ENCODE data around the gene CCDC177.

CCDC177 gene

DNA sequence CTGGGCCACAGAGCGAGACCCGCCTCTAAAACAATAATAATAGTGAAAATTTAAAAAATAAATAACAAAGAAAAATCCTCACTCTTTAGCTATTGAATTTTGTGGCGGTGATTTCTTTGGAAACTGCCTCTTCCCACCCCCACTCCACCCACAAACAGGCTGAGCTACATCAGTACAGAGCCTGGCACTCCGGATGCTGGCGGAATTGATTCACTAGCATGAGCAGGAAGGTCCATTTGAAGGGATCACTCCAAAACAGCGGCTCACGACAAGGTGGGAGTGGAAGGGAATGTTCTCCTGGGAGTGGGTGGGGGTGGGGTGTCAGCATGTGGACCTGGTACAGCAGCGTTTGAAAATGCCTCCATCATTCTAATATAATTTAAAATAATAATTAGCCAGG, 26.1 kb downstream of the CCDC177 start:
- no peak for DNase-seq (ENCODE audit: low spot score)
- TF ChIP-seq, protein P1, sequence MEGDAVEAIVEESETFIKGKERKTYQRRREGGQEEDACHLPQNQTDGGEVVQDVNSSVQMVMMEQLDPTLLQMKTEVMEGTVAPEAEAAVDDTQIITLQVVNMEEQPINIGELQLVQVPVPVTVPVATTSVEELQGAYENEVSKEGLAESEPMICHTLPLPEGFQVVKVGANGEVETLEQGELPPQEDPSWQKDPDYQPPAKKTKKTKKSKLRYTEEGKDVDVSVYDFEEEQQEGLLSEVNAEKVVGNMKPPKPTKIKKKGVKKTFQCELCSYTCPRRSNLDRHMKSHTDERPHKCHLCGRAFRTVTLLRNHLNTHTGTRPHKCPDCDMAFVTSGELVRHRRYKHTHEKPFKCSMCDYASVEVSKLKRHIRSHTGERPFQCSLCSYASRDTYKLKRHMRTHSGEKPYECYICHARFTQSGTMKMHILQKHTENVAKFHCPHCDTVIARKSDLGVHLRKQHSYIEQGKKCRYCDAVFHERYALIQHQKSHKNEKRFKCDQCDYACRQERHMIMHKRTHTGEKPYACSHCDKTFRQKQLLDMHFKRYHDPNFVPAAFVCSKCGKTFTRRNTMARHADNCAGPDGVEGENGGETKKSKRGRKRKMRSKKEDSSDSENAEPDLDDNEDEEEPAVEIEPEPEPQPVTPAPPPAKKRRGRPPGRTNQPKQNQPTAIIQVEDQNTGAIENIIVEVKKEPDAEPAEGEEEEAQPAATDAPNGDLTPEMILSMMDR (IDR thresholded peaks at IDR 0.05; ENCODE audit: extremely low read depth, missing control alignments): no peak

DNA sequence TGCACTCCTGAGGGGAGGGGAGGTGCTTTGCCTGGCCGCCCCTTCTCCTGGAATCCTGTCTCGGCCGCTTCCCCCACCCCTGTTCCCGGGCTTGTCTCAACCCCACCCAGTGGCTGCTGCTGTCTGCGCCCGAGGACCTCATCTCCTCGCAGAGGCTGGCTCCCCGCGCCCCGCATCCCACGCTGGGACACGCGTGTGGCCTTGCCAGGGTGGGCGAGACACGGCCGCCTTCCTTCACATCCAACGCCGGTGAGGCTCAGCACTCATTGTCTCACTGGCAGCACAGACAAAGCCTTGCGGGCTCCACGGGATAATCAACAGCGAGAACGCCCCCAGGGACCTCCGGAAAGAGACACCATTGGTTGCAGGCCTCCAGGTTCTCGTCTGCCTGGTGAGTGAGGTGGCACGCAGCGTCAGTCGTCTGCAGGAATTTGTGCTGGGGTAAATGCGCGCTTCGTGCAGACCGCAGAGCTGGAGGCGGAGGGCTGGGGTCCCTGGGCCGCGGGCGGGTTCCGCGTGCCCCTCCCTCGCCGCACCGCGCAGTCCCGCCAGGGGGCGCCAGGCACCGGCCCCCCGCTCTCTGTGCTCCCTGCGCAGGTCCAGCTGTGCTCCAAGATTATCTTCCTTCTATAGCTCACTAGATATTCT, 26.8 kb downstream of the CCDC177 start:
- peak; percentile 58 for DNase-seq (ENCODE audit: low spot score)
- TF ChIP-seq, protein P1 (IDR thresholded peaks at IDR 0.05; ENCODE audit: extremely low read depth, missing control alignments): peak; percentile 64

DNA sequence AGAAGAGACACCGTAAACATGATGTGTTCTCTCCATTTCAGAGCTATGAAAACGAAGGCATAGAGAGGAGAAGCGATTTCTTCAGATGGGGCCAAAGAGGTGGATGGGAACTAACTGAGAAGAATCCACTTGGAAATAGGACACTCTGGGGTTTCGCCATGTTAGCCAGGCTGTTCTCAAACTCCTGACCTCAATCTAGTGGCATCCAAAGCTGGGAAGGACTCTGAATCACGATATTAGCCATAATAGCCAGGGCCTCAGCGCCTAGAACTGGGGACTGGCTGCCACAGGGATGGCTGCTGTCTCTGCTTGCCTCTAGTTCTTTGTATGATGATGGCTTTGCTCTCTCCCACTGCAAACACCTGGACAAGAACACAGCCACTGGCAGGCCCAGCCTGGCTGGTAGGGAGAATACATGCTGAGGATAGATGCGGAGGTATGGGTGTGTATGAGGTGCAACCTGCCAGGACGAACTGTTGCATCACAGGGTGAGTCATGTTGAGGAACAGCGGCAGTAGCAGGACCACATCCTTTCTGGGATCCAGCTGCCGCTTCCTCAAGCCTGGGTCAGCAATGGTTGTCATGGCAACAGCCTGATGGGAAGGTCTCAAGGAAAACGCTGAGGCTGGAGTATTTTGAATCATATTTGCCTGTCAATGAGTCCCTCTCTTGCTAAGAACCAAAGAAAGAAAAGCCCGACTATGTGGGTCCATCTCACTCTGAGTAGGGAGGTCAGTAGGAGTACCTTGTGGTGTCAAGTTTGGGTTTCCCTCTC, 31.1 kb downstream of the CCDC177 start:
- no peak for DNase-seq (ENCODE audit: low spot score)

DNA sequence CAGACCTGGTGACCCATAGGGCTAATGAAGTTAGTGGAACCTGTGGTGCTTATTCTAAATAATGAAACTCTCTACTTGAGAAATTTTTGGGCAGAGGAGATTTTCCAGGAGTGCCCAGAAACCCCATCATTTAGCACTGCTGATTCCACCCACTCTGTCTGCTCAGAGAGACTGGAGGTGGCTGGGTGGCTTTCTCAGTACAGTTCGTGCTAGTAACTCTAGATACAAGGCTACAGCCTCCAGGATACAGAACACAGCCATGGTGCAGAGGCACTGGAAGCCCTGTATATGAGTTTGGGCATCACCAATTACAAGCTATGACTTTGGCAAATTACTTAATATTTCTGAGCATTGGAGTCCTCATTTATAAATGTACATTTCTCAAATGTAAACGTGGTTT, 32.4 kb downstream of the CCDC177 start:
- DNase-seq (ENCODE audit: low spot score): no peak
- TF ChIP-seq, protein P1 (IDR thresholded peaks at IDR 0.05; ENCODE audit: extremely low read depth, missing control alignments): no peak

More for the DNA sequence above, 31.1 kb downstream of the CCDC177 start:
- TF ChIP-seq, protein P1 (IDR thresholded peaks at IDR 0.05; ENCODE audit: extremely low read depth, missing control alignments): no peak

DNA sequence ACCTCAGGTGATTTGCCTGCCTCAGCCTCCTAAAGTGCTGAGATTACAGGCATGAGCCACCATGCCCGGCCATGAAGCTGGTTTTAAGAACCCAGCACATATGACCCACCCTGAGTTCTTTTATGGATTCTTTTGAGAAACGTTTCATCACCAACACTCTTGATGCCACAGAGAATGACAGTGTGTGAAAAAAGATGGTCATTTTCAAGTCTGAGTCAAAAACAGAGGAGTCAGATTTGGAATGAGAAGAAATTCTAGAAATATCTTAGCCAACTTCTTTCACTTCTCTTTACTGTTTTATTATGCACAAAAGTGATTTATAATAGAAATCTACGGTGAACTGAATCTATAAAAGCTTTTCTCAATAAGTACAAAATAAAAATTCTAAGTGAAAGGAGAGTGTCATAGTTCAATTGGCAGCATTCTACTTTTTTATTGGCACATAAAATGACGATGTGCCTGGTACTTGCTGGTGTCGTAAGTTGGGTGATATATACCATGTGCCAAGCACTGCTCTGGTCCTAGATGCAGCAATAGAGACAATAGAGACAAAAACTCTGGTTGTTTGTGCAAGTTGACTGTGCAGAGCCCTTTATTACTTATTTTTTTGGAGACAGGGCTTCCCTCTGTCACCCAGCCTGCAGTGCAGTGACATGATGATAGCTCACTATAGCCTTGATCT, 33.9 kb downstream of the CCDC177 start:
- DNase-seq (ENCODE audit: low spot score): no peak
- TF ChIP-seq, protein P1 (IDR thresholded peaks at IDR 0.05; ENCODE audit: extremely low read depth, missing control alignments): no peak

DNA sequence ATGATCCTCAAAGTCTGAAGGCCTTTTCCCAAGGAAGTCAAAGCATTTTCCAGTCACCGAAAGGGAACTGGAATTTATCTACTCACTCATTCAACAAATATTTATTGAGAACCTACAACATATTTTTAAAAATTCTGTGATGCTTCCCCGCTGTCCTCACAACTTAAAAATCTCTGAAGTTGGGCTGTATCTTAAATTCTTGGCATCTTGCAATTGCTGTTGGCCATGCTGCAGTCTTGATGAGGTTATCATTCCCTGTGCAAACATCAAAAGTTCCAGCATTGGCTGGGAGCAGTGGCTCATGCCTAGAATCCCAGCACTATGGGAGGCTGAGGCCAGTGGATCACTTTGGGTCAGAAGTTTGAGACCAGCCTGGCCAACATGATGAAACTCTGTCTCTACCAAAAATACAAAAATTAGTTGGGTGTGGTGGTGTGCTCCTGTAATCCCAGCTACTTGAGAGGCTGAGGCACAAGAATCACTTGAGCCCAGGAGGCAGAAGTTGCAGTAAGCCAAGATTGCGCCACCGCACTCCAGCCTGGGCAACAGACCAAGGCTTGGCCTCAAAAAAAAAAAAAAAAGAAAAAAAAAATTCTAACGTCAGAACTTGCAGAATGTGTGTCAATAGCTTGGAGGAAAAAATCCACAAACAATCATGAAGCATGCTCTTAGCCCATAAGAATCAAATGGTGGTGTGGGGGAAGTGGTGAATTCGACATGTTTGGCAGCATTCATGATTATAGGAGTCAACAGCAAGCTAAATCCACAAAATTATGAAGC, 34.9 kb downstream of the CCDC177 start:
- no peak for DNase-seq (ENCODE audit: low spot score)

More for the DNA sequence above, 34.9 kb downstream of the CCDC177 start:
- TF ChIP-seq, protein P1 (IDR thresholded peaks at IDR 0.05; ENCODE audit: extremely low read depth, missing control alignments): no peak
